Upper lobe of left lung (tissue), 6 donors: ENCODE measurements around the gene FBH1. TPM values are rescaled to one million over a fixed set of nuclear protein-coding genes. Genes with fewer than 3 reads are reported as not detected.
A peak's percentile ranks its signal among the peaks of the same experiment; 100 is the strongest.
"Not testable (repeated sequence)": the region's sequence is repeated elsewhere in the genome, so short reads cannot be mapped to it uniquely, and the experiment has no call there.

ENCODE experiments used
- ATAC-seq, 2 donors: fragments of 200-7000 bp; cut with Tn5 transposase; one replicate each; pipeline ENCODE4 v1.9.1; 2022; ENCODE audit warnings: mild to moderate bottlenecking in 2 of 2, moderate library complexity in 2 of 2; ENCODE audit not compliant: low FRiP score in 2 of 2
- DNase-seq, 2 donors: peaks; one replicate each; pipeline ENCODE4 v3.0.0-alpha.2; 2019 to 2020
- H3K27ac ChIP-seq, 4 donors: fragments of 200-600 bp; sonication (generic); one replicate each; pipeline ENCODE4 v1.5.1; 2016 to 2019
- H3K27me3 ChIP-seq, 4 donors: fragments of 200-600 bp; sonication (generic); one replicate each; pipeline ENCODE4 v1.5.1; 2017 to 2019
- H3K36me3 ChIP-seq, 4 donors: fragments of 200-600 bp; sonication (generic); one replicate each; pipeline ENCODE4 v1.5.1; 2016 to 2019
- H3K4me1 ChIP-seq, 4 donors: fragments of 200-600 bp; sonication (generic); one replicate each; pipeline ENCODE4 v1.5.1; 2018 to 2019
- H3K4me3 ChIP-seq, 4 donors: fragments of 200-600 bp; sonication (generic); one replicate each; pipeline ENCODE4 v1.5.1; 2017 to 2019; ENCODE audit warnings: mild to moderate bottlenecking in 2 of 4, moderate library complexity in 1 of 4
- H3K9me3 ChIP-seq, 4 donors: fragments of 200-600 bp; sonication (generic); one replicate each; pipeline ENCODE4 v1.5.1; 2018 to 2019
- EP300 ChIP-seq, 4 donors: sonication (generic); formaldehyde crosslinking; IDR thresholded peaks; one replicate each; pipeline ENCODE4 v1.5.1; 2017; ENCODE audit warnings: antibody characterized with exemption in 4 of 4, control low read depth in 2 of 4
- POLR2A ChIP-seq, 4 donors: fragments of 450-650 bp; IDR thresholded peaks; one replicate each; pipeline ENCODE4 v1.5.1; 2016 to 2017; ENCODE audit warnings: antibody characterized with exemption in 4 of 4, mild to moderate bottlenecking in 2 of 4
- POLR2AphosphoS5 ChIP-seq, 2 donors: sonication (generic); formaldehyde crosslinking; IDR thresholded peaks; one replicate each; pipeline ENCODE4 v1.5.1; 2017; ENCODE audit warnings: antibody characterized with exemption in 2 of 2
- WGBS, 2 donors: methylation state at CpG; one replicate each; pipeline ENCODE4 v1.1.5; 2017 to 2018; 5-methylcytosine and 5-hydroxymethylcytosine counted together
- total RNA-seq, 6 donors: library from RNA; depleted of rRNA in 4 of 6; stranded (reverse); fragments of >200 nt in 4 of 6; gene quantifications; one replicate each; pipeline versions ENCODE4 v1.1.0 to v1.2.1, GENCODE V29; 2016 to 2021
- TF ChIP-seq, protein P1 (sequence below), 6 experiments: fragments of 450-650 bp in 4 of 6; fragments of 200-600 bp in 2 of 6; sonication (generic) in 2 of 6; IDR thresholded peaks; one replicate each; pipeline ENCODE4 v1.5.1; 2016 to 2019; ENCODE audit warnings: antibody characterized with exemption in 6 of 6
- donor health status: DM: no; HTN: no; CAD: no; lungs with moderate emphysema.
- donor health status: DM: no; HTN: yes; CAD: no; lungs with severe emphysema.

The FBH1 gene
- total RNA-seq, 6 donors from 2014 or later, result 62.4 to 186 (median 77.4) TPM

DNA sequence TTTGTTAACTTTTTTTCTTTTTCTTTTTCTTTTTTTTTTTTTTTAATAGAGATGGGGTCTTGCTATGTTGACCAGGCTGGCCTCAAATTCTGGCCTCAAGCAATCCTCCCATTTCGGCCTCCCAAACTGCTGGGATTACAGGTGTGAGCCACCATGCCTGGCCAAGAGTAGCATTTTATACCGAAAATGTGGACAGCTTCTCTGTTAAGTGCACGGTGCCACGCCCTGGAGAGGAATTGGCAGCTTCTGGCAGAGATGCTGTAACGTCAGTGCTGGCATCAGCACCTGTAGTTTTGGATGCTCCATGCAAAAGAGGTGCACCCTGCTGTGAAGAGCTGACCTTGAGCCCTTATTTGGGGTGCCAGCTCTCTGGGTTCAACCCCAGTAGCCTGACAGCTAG, 69.1 kb downstream of the FBH1 start:
- no peaks in the 10 kb centered on the region for H3K27me3 ChIP-seq
- peaks cover 6 to 93% (median 39%) of the 10 kb centered on the region in 4 donors for H3K36me3 ChIP-seq
- no peak for ATAC-seq
- peaks cover 0 to 9% (median 0%) of the 10 kb centered on the region in 4 donors for H3K4me1 ChIP-seq
- H3K9me3 ChIP-seq, result no peaks in the 10 kb centered on the region
- peak in 1 of 2 donors; percentile 12 for DNase-seq
- H3K4me3 ChIP-seq, result no peak overlapping the region
- H3K27ac ChIP-seq, result no peak overlapping the region
- 90 to 97% methylated on average over 2 to 5 of the region's 5 CpGs for WGBS, 2 donors
- no peak for TF ChIP-seq POLR2AphosphoS5 (IDR thresholded peaks at IDR 0.05)
- TF ChIP-seq POLR2A (IDR thresholded peaks at IDR 0.05), result no peak
- TF ChIP-seq, protein P1, sequence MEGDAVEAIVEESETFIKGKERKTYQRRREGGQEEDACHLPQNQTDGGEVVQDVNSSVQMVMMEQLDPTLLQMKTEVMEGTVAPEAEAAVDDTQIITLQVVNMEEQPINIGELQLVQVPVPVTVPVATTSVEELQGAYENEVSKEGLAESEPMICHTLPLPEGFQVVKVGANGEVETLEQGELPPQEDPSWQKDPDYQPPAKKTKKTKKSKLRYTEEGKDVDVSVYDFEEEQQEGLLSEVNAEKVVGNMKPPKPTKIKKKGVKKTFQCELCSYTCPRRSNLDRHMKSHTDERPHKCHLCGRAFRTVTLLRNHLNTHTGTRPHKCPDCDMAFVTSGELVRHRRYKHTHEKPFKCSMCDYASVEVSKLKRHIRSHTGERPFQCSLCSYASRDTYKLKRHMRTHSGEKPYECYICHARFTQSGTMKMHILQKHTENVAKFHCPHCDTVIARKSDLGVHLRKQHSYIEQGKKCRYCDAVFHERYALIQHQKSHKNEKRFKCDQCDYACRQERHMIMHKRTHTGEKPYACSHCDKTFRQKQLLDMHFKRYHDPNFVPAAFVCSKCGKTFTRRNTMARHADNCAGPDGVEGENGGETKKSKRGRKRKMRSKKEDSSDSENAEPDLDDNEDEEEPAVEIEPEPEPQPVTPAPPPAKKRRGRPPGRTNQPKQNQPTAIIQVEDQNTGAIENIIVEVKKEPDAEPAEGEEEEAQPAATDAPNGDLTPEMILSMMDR (IDR thresholded peaks at IDR 0.05), result no peak
- no peak for TF ChIP-seq EP300 (IDR thresholded peaks at IDR 0.05)

DNA sequence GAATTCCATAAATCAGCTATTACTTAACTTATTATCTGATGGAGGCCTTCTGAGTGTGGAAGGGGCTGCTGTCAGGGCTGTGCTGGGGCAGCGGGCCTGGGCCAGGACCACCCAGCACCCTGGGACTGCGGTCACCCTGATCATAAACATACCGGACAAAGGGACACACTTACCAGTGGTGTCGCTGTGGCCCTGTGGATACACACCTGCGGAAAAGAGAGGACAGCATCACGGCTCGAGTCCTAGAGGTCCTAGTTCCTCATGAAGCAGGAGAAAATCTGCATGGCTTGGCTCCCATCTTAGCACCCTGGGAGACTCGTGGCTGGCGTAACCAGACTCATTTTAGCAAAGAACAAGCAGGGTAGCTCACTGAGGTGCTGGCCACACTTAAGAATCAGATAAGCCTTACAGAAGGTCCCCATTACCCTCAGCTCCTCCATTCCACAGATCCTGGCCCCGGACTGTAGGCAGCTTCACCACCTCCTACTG, 69.6 kb downstream of the FBH1 start:
- no peak for ATAC-seq
- Histone ChIP-seq H3K36me3 (peaks cover 6 to 94% (median 41%) of the 10 kb centered on the region in 4 donors), H3K4me1 (peaks cover 0 to 9% (median 0%) of the 10 kb centered on the region in 4 donors), H3K9me3 (no peaks in the 10 kb centered on the region), H3K4me3 (no peak overlapping the region), H3K27me3 (no peaks in the 10 kb centered on the region), H3K27ac (no peak overlapping the region)
- TF ChIP-seq, protein P1 (IDR thresholded peaks at IDR 0.05), result no peak
- TF ChIP-seq EP300 (IDR thresholded peaks at IDR 0.05) (no peak), POLR2A (IDR thresholded peaks at IDR 0.05) (no peak), POLR2AphosphoS5 (IDR thresholded peaks at IDR 0.05) (no peak)
- WGBS, 2 donors, result 82 to 93% methylated on average over 9 to 10 of the region's 10 CpGs
- DNase-seq, result peak in 1 of 2 donors; percentile 11

DNA sequence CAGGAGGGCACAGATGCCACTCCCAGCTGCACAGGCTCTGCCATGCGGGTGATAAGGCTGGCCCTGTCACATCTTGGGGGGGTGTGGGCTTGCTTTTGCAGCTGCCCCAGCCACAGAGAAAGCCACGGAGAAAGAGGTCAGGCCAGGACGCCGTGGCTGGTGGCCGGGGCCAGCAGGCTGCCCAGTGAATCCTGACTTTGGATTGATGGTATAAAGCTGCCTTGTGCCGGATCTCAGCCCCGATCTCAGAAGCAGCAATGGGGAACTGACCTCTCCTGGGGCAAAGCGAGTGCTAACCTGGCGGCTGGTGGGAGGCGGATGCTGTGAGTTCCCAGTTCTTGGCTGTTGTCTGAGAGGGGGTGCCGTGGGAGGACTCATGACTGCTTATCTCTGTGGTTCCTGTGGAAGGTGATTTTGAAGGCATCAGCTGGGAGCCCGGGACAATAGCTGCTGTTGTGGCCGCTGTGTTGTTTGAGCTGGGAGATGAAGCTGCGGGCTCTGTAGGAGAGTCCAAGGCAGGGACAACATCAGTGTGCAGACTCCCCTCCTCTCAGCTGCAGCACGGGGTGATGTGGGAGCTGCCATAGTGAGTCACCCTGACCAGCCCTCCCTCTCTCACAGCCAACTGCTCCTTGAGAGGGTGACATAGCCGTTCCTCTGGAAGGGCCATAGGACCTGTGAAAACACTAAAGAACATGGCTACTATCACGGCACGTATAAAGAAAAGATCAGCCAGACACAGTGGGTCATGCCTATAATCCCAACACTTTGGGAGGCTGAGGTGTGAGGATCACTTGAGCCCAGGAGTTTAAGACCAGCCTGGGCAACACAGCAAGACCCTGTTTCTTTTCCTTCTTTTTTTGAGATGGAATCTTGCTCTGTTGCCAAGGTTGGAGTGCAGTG, 70.3 kb downstream of the FBH1 start:
- Histone ChIP-seq H3K4me1 (peaks cover 0 to 9% (median 0%) of the 10 kb centered on the region in 4 donors), H3K4me3 (no peak overlapping the region), H3K9me3 (no peaks in the 10 kb centered on the region), H3K27me3 (no peaks in the 10 kb centered on the region), H3K36me3 (peaks cover 6 to 94% (median 44%) of the 10 kb centered on the region in 4 donors), H3K27ac (no peak overlapping the region)
- TF ChIP-seq EP300 (IDR thresholded peaks at IDR 0.05) (no peak), POLR2AphosphoS5 (IDR thresholded peaks at IDR 0.05) (no peak), POLR2A (IDR thresholded peaks at IDR 0.05) (no peak)
- TF ChIP-seq, protein P1 (IDR thresholded peaks at IDR 0.05), result no peak
- DNase-seq, result peak in 1 of 2 donors; percentile 17
- WGBS, 2 donors, result 87 to 94% methylated on average over 5 to 18 of the region's 18 CpGs
- peak in 1 of 2 donors; percentile 35 for ATAC-seq

DNA sequence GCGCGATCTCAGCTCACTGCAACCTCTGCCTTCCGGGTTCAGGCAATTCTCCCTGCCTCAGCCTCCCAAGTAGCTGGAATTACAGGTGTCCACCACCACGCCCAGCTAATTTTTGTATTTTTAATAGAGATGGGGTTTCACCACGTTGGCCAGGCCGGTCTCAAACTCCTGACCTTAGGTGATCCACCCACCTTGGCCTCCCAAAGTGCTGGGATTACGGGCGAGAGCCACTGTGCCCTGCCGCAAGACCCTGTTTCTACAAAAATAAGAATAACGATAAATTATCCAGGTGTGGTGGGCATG, 70.9 kb downstream of the FBH1 start:
- not testable (repeated sequence) for ATAC-seq, H3K27ac ChIP-seq, H3K9me3 ChIP-seq, H3K4me3 ChIP-seq, H3K4me1 ChIP-seq, H3K27me3 ChIP-seq
- 89 to 91% methylated on average over 10 of the region's 10 CpGs for WGBS, 2 donors
- peak in 1 of 2 donors; percentile 4 for DNase-seq
- H3K36me3 ChIP-seq, result peaks cover 6 to 92% (median 44%) of the 10 kb centered on the region in 4 donors

DNA sequence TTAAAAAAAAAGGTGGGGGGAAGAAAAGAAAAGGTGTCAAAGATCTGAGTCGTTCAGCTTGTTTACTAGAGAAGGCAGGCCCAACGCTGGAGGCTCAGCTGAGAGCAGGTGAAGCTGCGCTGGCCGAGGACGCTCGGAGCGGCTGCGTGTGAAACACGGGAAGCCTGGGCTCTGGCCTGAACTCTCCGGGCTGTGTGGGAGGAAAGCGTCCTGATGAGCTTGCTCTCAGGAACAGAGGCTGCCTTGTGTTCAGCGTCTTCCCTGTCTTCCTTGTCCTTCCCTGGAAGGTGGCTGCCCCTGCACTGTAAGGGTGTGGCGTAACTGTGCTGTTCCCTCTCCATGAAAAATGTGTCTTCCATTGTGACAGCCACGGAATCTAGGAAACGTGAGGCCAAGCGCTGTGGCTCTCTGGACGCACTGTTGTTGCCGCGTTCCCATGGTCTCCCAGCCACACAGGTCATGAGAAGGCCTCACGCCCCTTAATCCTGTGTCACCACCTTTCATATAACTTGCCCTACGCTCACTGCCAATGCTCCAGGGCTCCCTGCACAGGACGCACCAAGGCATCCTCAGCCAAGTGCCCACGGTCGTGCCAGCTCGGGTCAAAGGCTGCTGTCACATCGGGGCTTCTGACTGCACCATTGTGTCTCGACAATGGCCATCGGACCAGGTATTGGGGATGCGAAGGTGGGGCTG, 71.5 kb downstream of the FBH1 start:
- Histone ChIP-seq H3K27ac (no peak overlapping the region), H3K4me3 (no peak overlapping the region), H3K36me3 (peaks cover 6 to 90% (median 41%) of the 10 kb centered on the region in 4 donors), H3K27me3 (no peaks in the 10 kb centered on the region), H3K9me3 (no peaks in the 10 kb centered on the region), H3K4me1 (peaks cover 0 to 9% (median 0%) of the 10 kb centered on the region in 4 donors)
- DNase-seq, result peak; percentile 12 to 59
- TF ChIP-seq POLR2AphosphoS5 (IDR thresholded peaks at IDR 0.05) (no peak), EP300 (IDR thresholded peaks at IDR 0.05) (no peak), POLR2A (IDR thresholded peaks at IDR 0.05) (no peak)
- TF ChIP-seq, protein P1 (IDR thresholded peaks at IDR 0.05), result no peak
- WGBS, 2 donors, result 89 to 95% methylated on average over 24 to 29 of the region's 29 CpGs
- ATAC-seq, result no peak

DNA sequence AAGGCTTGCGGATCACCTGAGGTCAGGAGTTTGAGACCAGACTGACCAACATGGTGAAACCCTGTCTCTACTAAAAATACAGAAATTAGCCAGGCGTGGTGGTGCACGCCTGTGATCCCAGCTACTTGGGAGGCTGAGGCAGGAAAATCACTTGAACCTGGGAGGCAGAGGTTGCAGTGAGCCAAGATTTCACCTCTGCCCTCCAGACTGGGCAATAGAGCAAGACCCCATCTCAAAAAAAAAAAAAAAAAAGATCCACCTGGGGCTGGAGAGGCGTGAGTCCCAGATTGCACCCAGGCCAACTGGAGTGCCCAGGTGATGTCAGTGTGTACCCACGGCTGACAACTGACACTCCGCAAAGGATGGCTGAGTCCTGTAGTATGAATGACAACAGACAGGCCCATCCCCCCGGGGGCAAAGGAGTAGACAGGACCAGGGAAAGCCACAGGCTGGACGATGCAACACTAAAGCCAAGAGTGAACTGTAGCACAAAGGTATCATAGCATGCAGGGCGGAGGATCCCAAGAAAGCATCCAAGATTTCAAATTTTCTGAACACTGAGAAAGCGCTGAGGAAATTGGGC, 72.4 kb downstream of the FBH1 start:
- 95 to 97% methylated on average over 10 of the region's 10 CpGs for WGBS, 2 donors
- H3K36me3 ChIP-seq, result peaks cover 6 to 87% (median 41%) of the 10 kb centered on the region in 4 donors
- H3K27me3 ChIP-seq, H3K27ac ChIP-seq, H3K9me3 ChIP-seq, H3K4me3 ChIP-seq, ATAC-seq, H3K4me1 ChIP-seq: not testable (repeated sequence)
- peak in 1 of 2 donors; percentile 15 for DNase-seq
